ENCODE measurements around the gene ZNF205.

Gene ZNF205

DNA sequence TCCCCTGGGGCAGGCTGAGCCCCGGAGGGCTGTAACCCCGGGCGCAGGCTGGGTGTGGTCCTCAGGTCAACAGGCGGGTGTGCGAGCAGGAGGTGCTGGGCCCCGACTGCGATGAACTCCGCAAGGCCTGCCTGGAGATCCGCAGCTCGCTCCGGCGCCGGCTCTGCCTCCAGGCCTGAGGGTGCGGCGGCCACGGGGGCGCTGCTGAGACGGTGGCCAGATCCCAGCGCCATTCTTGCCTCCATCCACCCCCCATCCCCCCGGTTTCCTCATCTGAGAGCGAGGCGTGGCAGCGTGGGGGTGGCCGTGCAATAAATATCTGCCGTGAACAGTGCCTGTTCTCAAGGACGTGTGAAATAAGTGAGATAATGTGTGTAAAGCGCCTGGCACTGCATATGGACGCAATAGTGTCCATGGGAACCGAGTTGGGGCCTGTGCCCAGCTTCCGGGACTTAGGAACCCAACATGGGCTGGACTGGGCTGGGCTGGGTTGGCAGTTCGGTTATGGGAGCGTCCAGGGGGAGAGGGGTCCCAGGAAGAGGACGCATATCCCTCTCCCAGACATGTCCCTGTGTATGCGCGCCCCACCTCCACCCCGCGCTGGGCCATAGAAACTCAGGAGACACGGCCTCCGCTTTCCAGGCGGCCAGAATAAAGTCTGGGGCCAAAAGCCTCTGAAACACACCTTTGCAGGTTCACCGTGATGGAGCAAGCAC, 37.4 kb downstream of the ZNF205 start:
- TF ChIP-seq, protein P1, sequence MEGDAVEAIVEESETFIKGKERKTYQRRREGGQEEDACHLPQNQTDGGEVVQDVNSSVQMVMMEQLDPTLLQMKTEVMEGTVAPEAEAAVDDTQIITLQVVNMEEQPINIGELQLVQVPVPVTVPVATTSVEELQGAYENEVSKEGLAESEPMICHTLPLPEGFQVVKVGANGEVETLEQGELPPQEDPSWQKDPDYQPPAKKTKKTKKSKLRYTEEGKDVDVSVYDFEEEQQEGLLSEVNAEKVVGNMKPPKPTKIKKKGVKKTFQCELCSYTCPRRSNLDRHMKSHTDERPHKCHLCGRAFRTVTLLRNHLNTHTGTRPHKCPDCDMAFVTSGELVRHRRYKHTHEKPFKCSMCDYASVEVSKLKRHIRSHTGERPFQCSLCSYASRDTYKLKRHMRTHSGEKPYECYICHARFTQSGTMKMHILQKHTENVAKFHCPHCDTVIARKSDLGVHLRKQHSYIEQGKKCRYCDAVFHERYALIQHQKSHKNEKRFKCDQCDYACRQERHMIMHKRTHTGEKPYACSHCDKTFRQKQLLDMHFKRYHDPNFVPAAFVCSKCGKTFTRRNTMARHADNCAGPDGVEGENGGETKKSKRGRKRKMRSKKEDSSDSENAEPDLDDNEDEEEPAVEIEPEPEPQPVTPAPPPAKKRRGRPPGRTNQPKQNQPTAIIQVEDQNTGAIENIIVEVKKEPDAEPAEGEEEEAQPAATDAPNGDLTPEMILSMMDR (IDR thresholded peaks at IDR 0.05), result peak; percentile 60

DNA sequence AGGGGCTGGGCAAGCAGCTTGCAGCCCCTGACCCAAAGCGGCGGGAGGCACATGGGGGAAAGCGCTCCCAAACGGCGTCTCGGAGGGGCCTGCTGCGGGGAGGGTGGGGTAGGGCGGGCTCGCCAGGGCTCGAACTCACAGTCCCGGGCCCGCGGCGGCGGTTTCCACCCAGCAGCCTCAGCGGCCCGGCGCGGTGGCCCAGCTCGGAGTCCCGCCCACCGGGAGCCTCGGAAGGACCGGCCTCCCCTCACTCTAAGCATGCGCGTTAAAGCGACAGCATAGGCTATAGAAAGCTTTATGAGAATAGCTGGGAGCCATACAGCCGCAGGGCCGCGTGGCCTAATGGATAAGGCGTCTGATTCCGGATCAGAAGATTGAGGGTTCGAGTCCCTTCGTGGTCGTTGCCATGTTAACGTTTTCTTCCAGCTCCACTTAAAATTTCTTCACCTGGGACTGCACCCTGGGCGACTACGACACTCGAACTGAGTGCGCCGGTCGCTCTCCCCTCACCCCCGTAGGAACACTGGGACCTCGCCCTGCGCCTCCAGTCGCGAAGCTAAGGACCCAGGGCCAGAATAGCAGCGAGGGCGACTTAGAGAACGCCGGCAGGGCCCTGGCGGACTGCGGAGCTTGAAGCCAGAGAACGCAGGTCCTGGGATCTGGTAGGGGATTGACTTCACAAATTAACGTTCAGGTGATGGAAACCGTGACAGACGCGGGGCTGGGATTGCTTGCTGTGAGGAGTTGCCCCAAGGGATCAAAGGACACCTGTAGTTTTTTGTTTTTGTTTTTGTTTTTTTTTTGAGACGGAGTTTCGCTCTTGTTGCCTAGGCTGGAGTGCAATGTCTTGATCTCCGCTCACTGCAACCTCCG, 38.2 kb downstream of the ZNF205 start:
- TF ChIP-seq, protein P1 (IDR thresholded peaks at IDR 0.05), result no peak

DNA sequence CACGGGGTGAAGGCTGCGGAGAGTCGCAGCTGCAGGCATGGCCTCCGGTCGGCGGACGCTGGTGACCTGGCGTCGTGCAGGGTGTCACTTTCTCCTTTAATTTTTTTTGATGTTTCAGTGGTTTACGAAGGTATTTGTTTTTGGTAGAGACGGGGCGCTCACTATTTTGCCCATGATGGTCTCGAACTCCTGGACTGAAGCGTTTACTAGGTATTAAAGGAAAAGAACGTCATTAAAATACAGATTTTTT, 39.6 kb downstream of the ZNF205 start:
- TF ChIP-seq, protein P1 (IDR thresholded peaks at IDR 0.05), result no peak

DNA sequence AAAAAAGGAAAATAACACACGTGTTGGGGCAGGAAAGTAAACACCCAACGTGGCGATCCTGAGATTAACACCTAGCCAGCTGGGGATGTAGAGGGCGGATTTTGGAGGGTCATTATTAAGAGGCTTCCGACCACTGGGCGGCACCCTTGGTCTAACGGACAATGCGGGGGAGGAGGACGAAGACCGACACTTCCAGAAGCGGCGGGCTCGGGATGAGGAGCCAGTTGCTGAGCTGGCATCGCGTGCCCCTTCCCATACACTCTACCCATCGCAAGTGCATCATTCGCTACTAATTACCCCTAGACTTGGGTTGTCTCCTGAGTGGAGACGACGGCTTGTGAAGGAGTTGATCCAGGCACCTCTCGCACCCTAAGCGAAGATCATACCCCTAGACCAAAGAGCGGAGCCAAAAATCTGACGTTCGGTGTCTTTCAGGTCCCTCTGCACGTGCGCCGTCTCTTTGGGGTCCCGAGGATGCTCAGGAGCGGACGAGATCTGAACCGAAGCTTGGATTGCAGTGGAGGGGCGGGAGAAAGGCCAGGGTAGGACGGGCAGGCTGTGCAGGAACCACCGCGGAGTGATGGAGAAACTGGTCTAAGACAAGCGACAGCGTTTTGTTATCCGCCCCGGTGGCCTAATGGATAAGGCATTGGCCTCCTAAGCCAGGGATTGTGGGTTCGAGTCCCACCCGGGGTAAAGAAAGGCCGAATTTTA, 40.0 kb downstream of the ZNF205 start:
- TF ChIP-seq, protein P1 (IDR thresholded peaks at IDR 0.05), result peak; percentile 57

- TF ChIP-seq, protein P1 (IDR thresholded peaks at IDR 0.05), result no peak
Observed at GRCh38 chr16:3152991-3153368, 40.6 kb downstream of the ZNF205 start.

GRCh38 chr16:3155181-3155580, 42.8 kb downstream of the ZNF205 start:
- TF ChIP-seq, protein P1 (IDR thresholded peaks at IDR 0.05), result no peak

GRCh38 chr16:3155972-3156371, 43.6 kb downstream of the ZNF205 start:
- TF ChIP-seq, protein P1 (IDR thresholded peaks at IDR 0.05), result no peak

Data from LNCAP (cell line).